ES-I3 (cell line): Measurements from ENCODE around the gene ALG2.

Experiments
- H3K36me3 ChIP-seq: 2 replicates; pipeline ENCODE4 v1.6.1; 2013; ENCODE audit warnings: mild to moderate bottlenecking, low read length, control low read depth, moderate library complexity; ENCODE audit not compliant: insufficient read depth
- H3K4me1 ChIP-seq: 2 replicates; pipeline ENCODE4 v1.6.1; 2013; ENCODE audit warnings: mild to moderate bottlenecking, control low read depth, low read length; ENCODE audit not compliant: insufficient read depth
- H3K9ac ChIP-seq: 2 replicates; pipeline ENCODE4 v1.6.1; 2013; ENCODE audit warnings: low read depth, mild to moderate bottlenecking, low read length, moderate library complexity
- H3K9me3 ChIP-seq: 2 replicates; pipeline ENCODE4 v1.6.1; 2013; ENCODE audit warnings: mild to moderate bottlenecking, low read length, moderate library complexity; ENCODE audit not compliant: control insufficient read depth, insufficient read depth

ALG2 gene, protein sequence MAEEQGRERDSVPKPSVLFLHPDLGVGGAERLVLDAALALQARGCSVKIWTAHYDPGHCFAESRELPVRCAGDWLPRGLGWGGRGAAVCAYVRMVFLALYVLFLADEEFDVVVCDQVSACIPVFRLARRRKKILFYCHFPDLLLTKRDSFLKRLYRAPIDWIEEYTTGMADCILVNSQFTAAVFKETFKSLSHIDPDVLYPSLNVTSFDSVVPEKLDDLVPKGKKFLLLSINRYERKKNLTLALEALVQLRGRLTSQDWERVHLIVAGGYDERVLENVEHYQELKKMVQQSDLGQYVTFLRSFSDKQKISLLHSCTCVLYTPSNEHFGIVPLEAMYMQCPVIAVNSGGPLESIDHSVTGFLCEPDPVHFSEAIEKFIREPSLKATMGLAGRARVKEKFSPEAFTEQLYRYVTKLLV

GRCh38 chr9:99221621-99222415 is at the start of gene ALG2, which contains the start of gene SEC61B:
Gene ALG2, minus strand, starts transcription at chr9:99221942. Its CDS starts 48 bp downstream, at chr9:99221894.
Gene SEC61B, plus strand, starts transcription at chr9:99222282. Its CDS starts 82 bp downstream, at chr9:99222364.
- no peaks in the 10 kb centered on the region for H3K4me1 ChIP-seq
- H3K36me3 ChIP-seq, result peaks cover 23% of the 10 kb centered on the region
- H3K9me3 ChIP-seq, result no peaks in the 10 kb centered on the region
- peak within 1 kb of the TSS; percentile 92 for H3K9ac ChIP-seq

- no peaks in the 10 kb centered on the region for H3K9me3 ChIP-seq
- no peaks in the 10 kb centered on the region for H3K36me3 ChIP-seq
- H3K9ac ChIP-seq, result no peak overlapping the region
- no peaks in the 10 kb centered on the region for H3K4me1 ChIP-seq
Measured at GRCh38 chr9:99270491-99270890, 48.7 kb upstream of the ALG2 start.

DNA sequence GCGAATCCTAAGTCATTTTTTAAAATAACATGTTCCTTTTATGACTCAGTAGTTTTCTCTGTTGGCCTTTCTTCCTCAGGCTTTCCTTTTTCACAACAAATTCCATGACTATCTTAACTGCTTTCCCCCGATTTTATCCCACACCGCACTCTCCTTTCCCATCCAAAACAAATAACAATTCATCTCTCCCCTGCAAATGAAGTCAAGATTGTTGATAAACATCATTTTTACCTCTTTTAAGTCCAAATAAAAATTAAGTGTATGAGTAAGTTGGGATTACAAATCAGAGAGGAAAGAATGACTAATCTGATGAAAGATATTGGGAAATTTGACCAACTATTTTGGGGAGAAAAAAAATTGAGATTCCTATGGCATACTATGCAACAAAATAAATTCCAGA is 47.7 kb upstream of the ALG2 start:
- no peaks in the 10 kb centered on the region for H3K9me3 ChIP-seq
- H3K9ac ChIP-seq, result no peak overlapping the region
- H3K36me3 ChIP-seq, result no peaks in the 10 kb centered on the region
- no peaks in the 10 kb centered on the region for H3K4me1 ChIP-seq

DNA sequence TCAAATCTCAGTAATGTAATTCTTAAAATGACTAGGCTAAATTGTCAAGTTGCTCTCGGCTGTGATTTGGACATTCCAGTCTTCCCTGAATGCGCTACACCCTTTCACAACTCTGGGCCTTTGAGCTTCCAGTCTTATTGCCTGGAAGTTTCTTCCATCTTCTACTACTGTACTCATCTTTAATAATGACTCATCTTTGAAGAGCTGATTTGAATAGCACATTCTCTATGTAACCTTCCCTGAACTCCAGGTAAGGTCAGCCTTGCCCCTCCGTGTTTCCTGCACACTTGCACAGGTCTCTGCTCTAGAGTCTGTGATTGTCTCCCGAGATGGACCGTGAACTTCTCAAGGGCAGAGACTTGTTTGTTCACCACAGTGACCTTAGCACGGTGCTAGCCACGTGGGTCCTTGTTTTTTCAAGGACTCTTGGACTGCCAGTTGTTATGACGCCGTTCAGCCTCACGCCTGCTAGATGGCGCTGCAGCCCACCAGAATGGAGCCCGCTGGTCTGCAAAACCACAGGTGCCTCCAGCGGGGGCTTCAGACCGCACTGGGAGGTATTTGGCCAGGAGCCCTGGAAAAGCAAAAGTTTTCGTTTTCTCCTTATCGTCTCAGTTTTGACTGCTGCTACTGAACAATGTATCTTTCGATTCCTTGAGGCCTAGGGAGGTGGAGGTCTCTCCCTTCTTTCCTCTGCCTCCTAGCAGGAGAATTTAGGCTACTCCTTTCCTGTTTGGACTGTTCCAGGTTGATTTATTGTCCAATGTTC is 44.7 kb upstream of the ALG2 start:
- no peaks in the 10 kb centered on the region for H3K9me3 ChIP-seq
- H3K36me3 ChIP-seq, result no peaks in the 10 kb centered on the region
- no peaks in the 10 kb centered on the region for H3K4me1 ChIP-seq
- H3K9ac ChIP-seq, result no peak overlapping the region

- Histone ChIP-seq H3K9ac (no peak overlapping the region), H3K36me3 (no peaks in the 10 kb centered on the region), H3K9me3 (no peaks in the 10 kb centered on the region), H3K4me1 (no peaks in the 10 kb centered on the region)
Measured at GRCh38 chr9:99265691-99266090, 43.9 kb upstream of the ALG2 start.

DNA sequence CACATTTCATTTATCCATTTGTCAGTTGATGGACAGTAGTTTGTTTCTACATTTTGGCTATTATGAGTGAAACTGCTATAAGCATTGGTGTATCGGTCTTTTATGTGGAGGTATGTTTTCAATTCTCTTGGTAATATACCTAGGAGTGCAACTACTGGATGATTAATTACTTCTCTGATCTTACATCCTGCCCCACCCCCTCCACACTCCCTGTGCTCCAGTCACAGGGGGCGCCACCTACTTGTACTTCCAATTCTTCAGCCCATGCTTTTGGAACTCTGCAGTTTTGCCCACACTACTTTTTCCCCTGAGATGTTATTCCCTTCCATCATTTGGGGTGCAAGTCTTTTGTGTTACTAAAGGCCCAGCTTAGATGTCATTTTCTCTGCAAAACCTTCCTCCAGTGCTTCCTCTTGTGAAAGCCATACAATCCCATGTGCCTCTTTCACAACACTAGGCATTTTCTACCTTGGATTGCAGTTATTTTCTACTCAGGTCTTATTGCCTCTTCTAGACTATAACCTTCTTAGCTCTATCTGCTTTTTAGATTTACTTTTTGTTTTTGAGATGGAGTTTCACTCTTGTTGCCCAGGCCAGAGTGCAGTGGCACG is 42.4 kb upstream of the ALG2 start:
- no peaks in the 10 kb centered on the region for H3K9me3 ChIP-seq
- no peak overlapping the region for H3K9ac ChIP-seq
- H3K4me1 ChIP-seq, result peaks cover 7% of the 10 kb centered on the region; the same call in 1 of the 2 replicates
- H3K36me3 ChIP-seq, result no peaks in the 10 kb centered on the region

DNA sequence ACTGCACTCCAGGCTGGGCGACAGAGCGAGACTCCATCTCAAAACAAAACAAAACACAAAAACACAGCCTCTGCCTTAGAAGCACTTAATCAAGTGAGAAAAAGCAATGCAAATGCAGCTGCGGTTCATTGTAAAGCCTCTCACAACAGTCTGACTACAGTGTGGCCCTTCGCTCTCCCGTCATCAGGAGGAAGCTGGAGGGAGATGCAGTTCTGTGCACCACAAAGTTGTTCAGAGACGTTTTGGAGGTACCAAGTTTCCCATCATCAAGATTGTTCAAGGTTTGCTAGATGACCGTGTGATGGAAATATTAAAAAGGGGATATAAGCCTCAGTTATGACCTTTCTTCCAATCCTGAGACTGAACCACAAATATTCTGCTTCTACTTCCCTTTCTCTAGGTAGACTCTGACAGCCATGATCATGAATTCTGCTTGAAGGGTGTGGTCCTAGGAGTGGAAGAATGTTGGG is 41.2 kb upstream of the ALG2 start:
- Histone ChIP-seq H3K9ac (no peak overlapping the region), H3K36me3 (no peaks in the 10 kb centered on the region), H3K9me3 (no peaks in the 10 kb centered on the region), H3K4me1 (peaks cover 14% of the 10 kb centered on the region; the same call in 1 of the 2 replicates)

- peaks cover 14% of the 10 kb centered on the region; the same call in 1 of the 2 replicates for H3K4me1 ChIP-seq
- no peak overlapping the region for H3K9ac ChIP-seq
- no peaks in the 10 kb centered on the region for H3K9me3 ChIP-seq
- H3K36me3 ChIP-seq, result no peaks in the 10 kb centered on the region
Measured at GRCh38 chr9:99261923-99262322, 40.2 kb upstream of the ALG2 start.

- H3K9me3 ChIP-seq, result no peaks in the 10 kb centered on the region
- peaks cover 14% of the 10 kb centered on the region; the same call in 1 of the 2 replicates for H3K4me1 ChIP-seq
- H3K36me3 ChIP-seq, result no peaks in the 10 kb centered on the region
- H3K9ac ChIP-seq, result peak overlapping the region; percentile 1; the same call in 1 of the 2 replicates
Measured at GRCh38 chr9:99259231-99259918, 37.6 kb upstream of the ALG2 start.

GRCh38 chr9:99257723-99258389 is 36.1 kb upstream of the ALG2 start:
- no peak overlapping the region for H3K9ac ChIP-seq
- H3K4me1 ChIP-seq, result peaks cover 14% of the 10 kb centered on the region; the same call in 1 of the 2 replicates
- no peaks in the 10 kb centered on the region for H3K9me3 ChIP-seq
- no peaks in the 10 kb centered on the region for H3K36me3 ChIP-seq

DNA sequence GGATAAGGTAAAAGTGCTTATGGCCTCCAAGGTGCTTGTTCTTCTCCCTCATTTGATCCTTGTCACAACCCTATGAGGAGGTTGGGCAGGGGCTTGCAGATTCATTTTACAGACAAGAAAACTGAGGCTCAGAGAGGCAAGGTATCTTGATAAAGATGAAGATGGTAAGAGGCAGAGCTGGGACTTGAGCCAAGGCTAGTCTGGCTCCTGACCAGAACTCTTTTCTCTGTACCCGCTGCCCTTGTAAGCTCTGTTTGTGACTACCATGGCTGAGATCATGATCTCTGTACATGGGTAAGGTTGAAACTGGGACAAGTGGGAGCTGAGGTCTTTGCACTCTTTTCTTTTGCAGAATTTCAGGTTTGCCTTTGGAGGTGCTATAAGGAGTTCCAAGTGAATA is 33.9 kb upstream of the ALG2 start:
- peaks cover 14% of the 10 kb centered on the region; the same call in 1 of the 2 replicates for H3K4me1 ChIP-seq
- no peak overlapping the region for H3K9ac ChIP-seq

GRCh38 chr9:99253772-99254431 is 32.2 kb upstream of the ALG2 start:
- Histone ChIP-seq H3K9ac (no peak overlapping the region), H3K9me3 (no peaks in the 10 kb centered on the region), H3K36me3 (no peaks in the 10 kb centered on the region), H3K4me1 (peaks cover 5% of the 10 kb centered on the region; the same call in 1 of the 2 replicates)

More for the DNA sequence above, 33.9 kb upstream of the ALG2 start:
- Histone ChIP-seq H3K9me3 (no peaks in the 10 kb centered on the region), H3K36me3 (no peaks in the 10 kb centered on the region)
